CD4-positive, alpha-beta T cell treated with Interleukin-21 for 1 hour (primary cell): Measurements from ENCODE around the gene MAP7D1.
"Not testable (repeated sequence)": the region's sequence is repeated elsewhere in the genome, so short reads cannot be mapped to it uniquely, and the experiment has no call there.

Experiments
- DNase-seq: peaks from one replicate; pipeline ENCODE4 v3.0.0-alpha.2; 2020

The MAP7D1 gene

DNA sequence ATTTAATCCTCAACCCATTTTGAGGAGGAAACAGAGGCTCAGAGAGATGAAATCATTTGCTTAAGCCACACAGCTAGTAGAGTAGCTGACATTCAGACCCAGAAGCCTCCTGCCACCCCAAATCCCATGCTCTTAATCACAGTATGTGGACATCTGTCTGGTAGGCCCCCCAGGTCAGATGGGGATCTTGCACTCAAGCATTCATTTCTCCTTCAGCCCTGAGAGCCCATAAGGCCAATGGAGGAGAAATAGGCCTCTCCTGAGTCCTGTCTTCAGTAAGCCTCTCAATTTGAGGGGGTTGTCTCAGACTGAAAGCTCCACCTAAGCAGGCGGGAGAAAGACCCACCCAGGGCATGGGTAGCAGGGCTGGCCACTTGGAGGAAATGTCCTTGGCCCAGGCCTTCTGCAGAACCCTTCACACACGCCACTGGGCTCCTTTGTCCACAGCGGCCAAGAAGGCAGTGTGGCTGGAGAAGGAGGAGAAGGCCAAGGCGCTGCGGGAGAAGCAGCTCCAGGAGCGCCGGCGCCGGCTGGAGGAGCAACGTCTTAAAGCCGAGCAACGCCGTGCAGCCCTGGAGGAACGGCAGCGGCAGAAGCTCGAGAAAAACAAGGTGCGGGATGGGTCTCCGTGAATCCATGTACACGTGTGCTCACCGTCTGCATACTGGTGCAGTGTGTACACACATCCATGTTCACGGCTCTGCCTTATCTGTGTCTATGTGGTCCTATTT is 16.2 kb downstream of the MAP7D1 start:
- no peak for DNase-seq

DNA sequence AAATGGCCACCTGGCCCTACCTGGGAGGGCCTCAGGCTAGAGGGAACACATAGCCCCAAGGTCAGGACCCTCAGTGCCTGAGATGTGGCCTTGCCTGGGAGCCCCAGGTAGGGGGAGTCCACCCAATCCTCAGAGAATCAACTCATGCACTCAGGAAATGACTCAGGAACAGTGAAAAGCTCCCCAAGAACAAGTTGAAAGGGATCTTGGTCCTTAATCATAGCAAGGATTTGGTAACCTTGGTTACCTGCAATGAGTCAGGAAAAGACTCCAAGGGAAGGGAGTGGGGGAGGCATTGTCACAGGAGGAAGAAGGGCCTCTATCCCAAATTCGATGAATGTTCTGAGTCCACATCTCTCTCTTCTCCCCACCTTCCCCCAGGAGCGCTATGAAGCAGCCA is 17.0 kb downstream of the MAP7D1 start:
- DNase-seq: no peak

DNA sequence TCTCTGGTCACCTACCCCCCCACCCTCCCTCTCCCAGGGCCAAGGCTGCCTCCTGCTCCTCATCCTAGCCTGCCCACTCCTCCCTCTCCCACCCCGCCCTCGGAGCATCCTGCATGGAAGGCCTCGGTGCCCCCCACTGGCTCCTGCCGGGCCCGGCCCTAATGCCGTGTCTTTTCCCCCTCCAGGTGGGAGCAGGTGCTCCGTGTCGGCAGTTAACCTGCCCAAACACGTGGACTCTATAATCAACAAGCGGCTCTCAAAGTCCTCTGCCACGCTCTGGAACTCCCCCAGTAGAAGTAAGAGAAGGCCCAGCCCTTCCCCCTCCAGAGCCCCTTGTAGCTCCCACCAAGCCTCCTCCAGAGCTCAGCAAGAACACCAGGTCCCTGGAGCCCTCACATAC is 18.8 kb downstream of the MAP7D1 start:
- DNase-seq: no peak

DNA sequence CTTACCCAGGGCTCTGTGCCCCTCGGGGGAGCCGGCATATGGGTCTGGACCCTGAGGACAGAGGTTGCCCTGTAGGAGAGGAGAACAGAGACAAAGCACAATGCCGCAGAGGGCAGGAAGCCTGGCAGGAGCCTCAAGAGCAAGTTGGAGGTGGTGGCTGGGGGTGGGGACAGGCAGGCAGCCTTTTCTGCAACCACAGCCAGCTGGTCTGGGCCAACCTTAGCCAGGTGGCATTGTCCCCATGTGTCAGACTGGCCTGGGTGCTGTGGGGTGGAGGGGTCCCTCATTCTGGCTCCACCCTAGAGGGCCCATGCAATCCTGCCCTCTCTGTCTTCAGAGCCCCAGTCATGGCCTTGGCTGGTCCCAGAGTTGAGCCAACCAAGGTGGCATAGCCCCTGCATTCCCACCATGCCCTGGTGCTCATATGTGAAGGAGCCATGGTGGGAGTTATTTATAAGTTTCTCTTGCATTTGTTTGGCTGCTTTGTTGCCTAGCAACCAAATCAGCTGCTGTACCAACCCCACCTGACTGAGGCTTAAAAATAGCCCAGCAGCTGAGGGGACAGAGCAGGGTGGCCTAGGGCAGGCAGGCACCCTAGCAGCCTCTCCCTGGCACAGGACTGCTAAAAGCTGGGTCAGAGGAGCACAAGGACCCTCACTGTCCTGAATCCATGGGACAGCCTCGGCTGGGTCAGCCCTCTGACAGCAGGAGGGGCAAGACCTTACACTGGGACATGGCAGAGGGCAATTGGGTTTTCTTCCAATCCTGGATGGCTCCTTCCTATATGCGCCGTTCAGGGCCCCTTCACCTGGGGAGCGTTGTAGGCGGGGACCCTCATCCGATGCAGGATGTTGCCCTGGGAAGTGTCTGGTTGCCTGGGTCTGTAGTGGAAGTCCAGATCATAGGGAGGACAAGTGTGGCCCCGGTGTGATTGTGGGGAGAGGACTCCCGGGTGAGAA is 19.5 kb downstream of the MAP7D1 start:
- no peak for DNase-seq

DNA sequence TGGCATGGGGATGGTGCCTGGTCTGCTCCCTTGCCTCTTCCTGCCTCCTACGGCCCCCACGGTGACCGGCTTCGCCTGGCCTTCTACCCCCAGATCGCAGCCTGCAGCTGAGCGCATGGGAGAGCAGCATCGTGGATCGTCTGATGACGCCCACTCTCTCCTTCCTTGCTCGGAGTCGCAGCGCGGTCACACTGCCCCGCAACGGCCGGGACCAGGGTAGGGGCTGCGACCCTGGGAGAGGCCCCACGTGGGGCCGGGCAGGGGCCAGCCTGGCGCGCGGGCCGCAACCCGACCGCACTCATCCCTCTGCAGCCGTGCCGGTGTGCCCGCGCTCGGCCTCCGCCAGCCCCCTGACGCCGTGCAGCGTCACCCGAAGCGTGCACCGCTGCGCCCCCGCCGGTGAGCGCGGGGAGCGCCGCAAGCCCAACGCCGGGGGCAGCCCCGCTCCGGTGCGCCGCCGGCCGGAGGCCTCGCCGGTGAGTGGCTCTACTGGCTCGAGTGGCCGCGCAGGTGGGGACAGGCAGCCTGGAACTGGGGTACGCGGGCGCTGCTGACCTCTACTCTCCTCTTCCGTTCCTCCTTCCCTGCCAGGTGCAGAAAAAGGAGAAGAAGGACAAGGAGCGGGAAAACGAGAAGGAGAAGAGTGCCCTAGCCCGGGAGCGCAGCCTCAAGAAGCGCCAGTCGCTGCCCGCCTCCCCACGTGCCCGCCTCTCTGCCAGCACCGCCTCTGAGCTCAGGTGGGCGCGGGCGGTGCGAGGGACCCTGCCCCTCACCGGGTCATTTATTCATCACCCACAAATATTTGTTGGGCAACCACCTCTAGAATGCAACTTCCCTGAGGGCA is 20.4 kb downstream of the MAP7D1 start:
- DNase-seq: no peak

DNA sequence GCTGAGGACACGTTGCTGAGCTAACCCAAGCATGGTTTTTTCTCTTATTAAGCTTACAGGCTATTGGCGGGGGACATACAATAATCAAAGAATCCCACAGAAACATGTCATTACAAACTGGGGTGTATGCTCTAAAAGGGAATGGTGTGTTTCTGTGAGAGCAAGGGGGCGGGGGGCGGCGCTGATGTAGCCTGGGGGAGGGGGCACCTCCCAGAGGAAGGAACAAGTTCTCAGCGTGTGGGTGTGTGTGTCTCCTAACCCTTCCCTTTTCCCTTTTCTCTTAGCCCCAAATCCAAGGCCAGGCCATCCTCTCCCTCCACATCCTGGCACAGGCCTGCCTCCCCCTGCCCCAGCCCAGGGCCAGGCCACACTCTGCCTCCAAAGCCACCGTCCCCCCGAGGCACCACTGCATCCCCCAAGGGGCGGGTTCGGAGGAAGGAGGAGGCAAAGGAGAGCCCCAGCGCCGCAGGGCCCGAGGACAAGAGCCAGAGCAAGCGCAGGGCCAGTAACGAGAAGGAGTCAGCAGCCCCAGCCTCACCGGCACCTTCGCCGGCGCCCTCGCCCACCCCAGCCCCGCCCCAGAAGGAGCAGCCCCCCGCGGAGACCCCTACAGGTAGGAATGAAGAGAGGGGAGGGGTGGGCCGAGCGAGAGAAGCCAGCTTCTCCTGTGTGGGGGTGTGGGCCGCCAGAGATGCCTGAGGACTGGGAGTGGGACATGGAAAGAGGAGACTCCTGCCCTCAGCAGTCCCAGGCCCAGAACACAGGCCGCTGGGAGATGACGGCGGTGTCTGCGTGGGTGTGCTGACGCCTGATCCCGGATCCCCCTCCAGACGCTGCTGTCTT is 21.9 kb downstream of the MAP7D1 start:
- no peak for DNase-seq

DNA sequence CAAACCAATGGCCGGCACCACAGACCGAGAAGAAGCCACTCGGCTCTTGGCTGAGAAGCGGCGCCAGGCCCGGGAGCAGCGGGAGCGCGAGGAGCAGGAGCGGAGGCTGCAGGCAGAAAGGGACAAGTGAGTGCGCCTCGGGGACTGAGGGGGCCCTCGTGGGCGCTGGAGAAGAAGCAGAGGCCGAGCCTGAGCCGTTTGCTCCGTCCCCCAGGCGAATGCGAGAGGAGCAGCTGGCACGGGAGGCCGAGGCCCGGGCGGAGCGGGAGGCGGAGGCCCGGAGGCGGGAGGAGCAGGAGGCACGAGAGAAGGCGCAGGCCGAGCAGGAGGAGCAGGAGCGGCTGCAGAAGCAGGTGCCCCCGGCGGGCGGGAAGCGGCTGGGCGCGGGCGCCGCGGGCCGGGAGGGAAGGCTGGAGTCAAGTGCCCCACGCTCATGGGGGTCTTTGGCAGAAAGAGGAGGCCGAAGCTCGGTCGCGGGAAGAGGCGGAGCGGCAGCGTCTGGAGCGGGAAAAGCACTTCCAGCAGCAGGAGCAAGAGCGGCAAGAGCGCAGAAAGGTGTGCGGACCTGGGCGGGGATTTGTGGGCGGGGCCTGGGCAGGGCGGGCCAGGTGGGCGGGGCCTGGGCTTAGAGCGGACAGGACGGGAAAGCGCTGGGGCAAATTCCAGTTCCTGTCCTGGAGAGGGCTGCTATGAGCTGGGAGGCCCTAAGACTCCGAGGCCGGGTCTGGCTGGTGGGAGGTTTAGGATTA is 22.7 kb downstream of the MAP7D1 start:
- DNase-seq: no peak

DNA sequence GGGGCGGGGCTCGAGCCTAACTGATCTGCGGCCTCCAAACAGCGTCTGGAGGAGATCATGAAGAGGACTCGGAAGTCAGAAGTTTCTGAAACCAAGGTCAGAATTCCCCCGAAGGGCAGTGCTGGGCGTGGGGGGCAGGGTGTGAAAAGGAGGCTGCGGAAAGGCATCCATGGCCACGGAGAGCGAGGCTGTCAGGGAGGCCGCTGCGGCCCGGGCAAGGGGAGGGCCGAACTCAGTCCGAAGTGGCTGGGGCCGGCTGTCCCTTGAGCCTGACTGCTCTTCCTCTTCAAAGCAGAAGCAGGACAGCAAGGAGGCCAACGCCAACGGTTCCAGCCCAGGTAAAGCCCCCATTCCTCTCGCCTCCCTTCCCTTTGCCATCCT is 23.2 kb downstream of the MAP7D1 start:
- DNase-seq: no peak

DNA sequence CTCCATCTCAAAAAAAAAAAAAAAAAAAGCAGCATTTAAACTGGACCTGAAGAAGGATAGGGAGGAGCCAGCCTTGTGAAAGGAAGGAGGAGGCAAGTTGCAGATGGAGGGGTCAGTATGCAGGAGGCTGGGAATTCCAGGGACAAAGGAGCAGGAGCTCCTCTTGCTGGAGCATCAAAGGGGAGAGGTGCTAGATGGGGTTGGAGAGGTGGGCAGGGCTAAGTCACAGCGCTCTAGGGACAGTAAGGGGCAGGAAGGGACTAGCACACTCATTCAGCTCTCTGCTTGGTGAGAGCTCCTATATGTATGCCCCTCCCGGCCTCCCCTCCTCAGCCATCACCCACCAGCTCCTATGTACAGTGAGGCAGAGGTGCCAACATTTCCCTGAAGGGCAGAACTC is 26.8 kb downstream of the MAP7D1 start:
- no peak for DNase-seq

DNA sequence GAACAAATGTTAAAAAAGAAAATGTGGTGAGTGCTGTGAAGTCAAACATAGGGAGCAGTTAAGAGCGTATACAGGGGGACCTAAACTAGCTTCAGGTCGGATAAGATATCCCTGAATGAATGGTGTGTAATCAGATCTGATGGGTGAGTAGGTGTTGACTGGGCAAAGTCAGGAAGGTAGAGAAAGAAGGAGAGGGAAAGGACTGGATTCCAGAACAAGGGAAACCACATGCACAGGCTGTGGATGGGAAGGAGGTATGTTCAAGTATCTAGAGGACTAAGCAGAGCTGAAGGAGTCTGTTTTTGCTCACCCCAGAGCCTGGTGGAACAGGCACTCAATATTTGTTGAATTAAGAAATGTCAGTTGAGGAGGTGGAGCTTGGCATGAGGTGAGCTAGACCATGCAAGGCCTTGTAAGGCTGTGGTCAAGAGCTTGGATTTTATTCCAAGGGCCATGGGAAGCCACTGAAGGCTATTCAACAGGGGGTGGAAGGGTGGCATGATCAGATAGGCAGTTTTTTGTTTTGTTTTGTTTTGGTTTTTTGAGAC is 27.4 kb downstream of the MAP7D1 start:
- no peak for DNase-seq

DNA sequence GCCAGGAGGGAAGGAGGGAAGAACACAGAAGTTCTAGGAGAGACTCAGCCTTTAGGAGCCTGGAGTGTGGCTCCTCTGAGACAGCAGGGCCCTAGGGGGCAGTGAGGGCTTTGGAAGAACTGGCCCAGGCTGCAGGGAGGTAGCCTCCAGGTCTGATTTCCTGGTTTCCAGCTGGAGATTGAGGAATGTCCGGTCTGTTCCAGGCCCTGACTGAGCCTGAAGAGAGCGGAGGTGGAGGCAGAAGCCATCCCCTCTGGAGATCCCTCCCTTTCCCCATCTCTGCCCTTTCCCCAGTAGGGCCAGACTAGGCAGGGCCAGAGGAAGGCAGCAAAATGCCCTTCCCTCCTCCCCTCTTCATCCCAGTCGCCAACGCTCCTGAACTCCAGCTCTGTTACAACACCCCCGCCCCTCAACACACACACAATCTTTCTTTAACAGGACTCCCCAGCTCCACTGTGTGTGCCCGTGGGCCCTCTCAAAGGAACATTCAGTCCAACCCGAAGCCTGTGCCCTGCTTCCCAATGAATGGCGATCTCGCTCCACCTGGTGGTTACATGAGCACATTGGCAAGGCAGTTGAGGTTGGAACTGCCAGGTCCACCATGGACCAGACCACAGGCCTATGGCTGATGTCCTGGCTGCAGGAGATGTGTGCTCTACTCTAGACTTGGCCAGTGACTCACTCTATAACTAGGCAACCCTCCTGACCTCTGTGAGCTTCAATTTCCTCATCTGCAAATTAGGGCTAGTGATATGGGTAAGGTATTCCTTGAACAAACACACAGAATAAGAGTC is 32.0 kb downstream of the MAP7D1 start:
- peak; percentile 90 for DNase-seq

DNA sequence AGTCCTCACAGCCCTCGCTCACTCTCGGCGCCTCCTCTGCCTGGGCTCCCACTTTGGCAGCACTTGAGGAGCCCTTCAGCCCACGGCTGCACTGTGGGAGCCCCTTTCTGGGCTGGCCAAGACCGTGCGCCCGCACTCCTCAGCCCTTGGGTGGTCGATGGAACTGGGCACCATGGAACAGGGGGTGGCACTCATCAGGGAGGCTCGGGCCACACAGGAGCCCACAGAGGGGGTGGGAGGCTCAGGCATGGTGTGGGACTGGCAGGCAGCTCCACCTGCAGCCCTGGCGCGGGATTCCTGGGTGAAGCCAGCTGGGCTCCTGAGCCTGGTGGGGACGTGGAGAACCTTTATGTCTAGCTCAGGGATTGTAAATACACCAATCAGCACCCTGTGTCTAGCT is 40.8 kb downstream of the MAP7D1 start:
- not testable (repeated sequence) for DNase-seq

DNA sequence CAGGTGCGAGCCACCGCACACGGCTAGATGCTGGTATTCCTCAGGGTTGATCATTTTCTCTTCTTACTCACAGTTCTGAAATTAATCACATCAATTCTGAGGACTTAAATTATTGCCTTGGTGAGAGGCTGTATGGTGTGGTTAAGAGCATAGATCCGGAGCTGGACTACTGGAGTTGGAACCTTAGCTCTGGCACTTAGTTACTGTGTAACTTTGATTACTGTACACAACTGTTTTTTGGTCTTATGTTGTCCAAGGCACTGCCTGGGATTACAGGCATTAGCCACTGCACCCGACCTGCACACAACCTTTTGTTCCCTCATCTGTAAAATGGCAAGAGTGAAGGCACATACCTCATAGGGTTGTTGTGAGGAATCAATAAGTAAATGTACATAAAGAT is 42.7 kb downstream of the MAP7D1 start:
- DNase-seq: no peak

DNA sequence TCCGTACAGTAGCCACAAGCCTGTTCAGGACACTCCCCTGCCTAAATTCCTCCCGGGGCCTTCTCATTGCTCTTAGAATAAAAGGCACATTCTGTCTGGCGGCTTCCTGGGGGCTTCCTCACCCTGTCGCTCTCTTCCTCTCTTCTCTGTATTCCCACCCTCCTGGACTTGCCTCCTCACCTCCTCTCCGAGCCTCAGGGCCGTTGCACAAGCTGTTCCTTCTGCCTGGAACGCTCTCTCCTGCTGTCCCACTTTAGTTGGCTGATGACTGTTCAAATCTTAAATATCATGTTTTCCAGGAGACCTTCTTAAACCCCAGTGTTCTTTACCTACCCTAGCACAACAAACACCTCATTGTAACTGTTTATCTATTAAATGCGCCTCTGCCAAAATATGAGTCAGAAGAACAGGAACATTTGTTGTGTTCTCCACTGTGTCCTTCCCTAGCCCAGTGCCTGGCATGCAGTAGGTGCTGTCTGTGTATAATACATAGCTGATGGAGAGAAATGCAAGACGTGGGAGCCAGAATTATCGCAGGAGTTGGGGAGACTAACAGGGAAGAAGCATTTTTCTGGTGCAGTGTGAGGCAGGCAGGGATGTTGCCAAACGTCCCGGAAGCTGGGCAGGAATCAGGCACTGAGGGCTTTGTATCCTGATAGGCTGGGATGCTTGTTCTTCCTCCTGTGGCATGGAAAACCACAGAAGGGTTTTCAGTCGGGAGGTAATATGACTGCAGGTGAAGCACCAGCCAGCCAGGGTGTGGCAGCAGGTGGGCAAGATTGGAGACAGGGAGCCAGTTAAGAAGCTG is 44.2 kb downstream of the MAP7D1 start:
- DNase-seq: no peak

DNA sequence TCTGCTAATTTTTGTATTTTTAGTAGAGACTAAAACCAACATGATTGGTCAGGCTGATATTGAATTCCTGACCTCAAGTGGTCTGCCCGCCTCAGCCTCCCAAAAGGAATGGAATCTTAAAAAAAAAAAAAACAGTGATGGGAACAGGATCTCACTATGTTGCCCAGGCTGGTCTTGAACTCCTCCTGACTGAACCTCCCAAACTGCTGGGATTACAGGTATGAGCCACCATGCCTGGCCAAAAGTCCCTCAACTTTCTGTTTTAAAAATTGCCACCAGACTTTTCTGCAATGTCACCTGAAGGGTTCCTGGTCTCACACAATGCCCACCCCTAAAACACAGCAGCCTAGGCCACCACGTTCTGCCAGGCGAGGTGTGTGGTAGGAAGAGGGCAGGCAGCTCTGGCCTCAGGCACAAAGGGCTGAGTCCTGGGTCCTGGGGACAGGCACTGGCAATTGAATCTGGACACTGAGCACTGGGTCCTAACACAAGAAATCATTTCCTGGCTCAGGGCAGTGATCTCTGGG is 47.1 kb downstream of the MAP7D1 start:
- DNase-seq: no peak

DNA sequence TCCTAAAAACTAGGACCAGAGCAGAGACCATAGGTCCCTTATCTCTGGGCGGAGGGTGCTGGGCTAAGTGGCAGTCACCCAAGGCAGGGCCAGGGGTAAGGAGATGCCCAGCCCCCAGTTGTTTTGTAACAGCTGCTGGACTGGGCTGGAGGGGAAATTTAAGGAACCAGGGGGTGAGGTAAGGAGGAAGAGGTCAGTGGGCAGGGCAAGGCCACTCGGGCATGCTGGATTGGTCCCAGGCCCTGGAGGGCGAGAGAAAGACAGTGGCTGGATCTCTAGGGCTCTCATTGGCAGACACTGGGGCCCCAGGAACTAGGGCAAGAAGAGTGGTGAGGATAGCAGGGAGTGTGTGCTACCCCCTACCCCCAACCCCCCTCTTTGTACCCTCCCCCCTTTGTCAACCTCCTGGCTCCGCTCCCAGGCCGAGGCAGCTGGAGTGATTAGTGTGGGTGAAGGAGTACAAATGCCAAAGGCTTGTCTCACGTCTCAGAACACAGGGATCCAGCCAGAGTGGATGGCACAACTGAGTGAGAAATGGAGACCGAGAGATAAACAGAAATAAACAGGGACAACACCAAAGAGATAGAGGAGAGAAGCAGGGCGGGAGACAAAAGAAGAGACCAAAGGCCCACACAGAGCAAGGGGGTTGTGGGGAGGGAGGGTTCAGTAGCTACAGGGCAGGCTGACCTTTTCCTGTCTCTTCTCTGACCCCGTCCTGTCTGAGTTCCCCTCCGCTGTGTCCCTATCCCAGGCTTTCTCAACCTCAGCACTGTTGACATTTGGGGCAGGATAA is 47.8 kb downstream of the MAP7D1 start:
- no peak for DNase-seq

DNA sequence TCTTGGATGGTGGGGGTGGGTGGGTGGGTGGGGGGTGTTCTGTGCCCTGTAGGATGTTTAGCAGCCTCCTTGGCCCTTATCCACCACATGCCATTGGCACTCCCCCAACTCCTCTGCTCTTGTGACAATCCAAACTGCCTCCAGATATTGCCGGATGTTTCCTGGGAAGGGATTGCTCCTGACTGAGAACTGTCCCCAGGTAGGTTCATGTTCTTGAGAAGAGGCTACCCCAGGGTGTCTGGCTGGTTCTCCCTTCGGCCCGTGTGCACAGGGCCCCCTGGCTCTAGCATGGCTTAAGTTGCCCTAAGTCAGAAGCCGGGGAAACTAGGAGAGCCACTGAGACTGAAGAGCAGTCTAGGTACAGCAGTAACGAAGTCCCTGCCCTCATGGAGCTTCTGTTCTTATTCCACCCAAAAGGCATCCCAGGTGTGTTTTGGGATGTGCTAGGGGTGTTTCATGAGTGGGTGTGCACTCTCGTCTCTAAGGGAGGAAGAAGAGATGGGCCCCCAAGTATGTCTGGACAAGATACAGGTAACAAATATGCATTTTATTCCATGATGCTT is 48.5 kb downstream of the MAP7D1 start:
- no peak for DNase-seq

DNA sequence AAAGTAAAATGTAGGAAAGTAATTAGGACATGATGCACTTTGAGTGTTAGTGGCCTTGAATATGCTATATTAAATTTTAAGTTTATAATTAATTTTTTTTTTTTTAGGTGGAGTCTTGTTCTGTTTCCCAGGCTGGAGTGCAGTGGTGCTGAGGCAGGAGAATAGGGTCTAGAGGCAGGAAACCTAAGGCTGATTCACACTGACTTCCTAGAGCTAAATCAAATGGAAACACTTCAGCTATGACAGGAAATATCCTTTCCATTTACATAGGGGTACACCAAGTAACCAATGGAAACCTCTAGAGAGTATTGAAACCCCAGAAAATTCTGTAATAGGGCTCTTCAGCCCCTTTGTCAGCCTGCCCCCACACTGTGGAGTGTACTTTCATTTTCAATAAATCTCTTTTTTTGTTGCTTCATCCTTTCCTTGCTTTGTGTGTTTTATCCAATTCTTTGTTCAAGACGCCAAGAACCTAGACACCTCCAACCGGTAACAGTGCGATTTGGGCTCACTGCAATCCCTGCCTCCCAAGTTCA is 50.4 kb downstream of the MAP7D1 start:
- DNase-seq: no peak
